Karpas-422 (cell line): ENCODE measurements around the gene SPOP. TPM values are rescaled to one million over a fixed set of nuclear protein-coding genes. Genes with fewer than 3 reads are reported as not detected.

Source experiments
- DNase-seq: peaks from one replicate; pipeline ENCODE4 v3.0.0-alpha.2; 2015
- H2AFZ ChIP-seq: fragments of 200-600 bp; sonication (generic); 2 replicates; pipeline ENCODE4 v1.6.1; 2014; ENCODE audit warnings: antibody characterized with exemption, low read length, mixed read lengths
- H3K27ac ChIP-seq: fragments of 200-600 bp; sonication (generic); 2 replicates; pipeline ENCODE4 v1.5.1; 2014; ENCODE audit warnings: mild to moderate bottlenecking, low read length, moderate library complexity
- H3K27me3 ChIP-seq: fragments of 200-600 bp; sonication (generic); 2 replicates; pipeline ENCODE4 v1.6.1; 2014; ENCODE audit warnings: low read length, mixed read lengths
- H3K36me3 ChIP-seq: fragments of 200-600 bp; sonication (generic); 2 replicates; pipeline ENCODE4 v1.6.1; 2014; ENCODE audit warnings: low read length, mixed read lengths; ENCODE audit not compliant: insufficient read depth
- H3K4me1 ChIP-seq: fragments of 200-600 bp; sonication (generic); 2 replicates; pipeline ENCODE4 v1.6.1; 2014; ENCODE audit warnings: mild to moderate bottlenecking, low read length, mixed read lengths
- H3K4me2 ChIP-seq: fragments of 200-600 bp; sonication (generic); 2 replicates; pipeline ENCODE4 v1.6.1; 2014; ENCODE audit warnings: low read length, low read depth, mild to moderate bottlenecking; ENCODE audit not compliant: poor library complexity, severe bottlenecking
- H3K4me3 ChIP-seq: fragments of 200-600 bp; sonication (generic); 2 replicates; pipeline ENCODE4 v1.5.1; 2014; ENCODE audit warnings: mild to moderate bottlenecking, antibody characterized with exemption, low read length, mixed read lengths
- H3K79me2 ChIP-seq: fragments of 200-600 bp; sonication (generic); 2 replicates; pipeline ENCODE4 v1.6.1; 2014; ENCODE audit warnings: mild to moderate bottlenecking, low read length, mixed read lengths
- H3K9ac ChIP-seq: fragments of 200-600 bp; sonication (generic); 2 replicates; pipeline ENCODE4 v1.6.0; 2014; ENCODE audit warnings: low read length
- H3K9me2 ChIP-seq: fragments of 200-600 bp; sonication (generic), shearing (Covaris generic); replicated peaks from 2 replicates; pipeline ENCODE4 v1.6.0; 2014; ENCODE audit warnings: mild to moderate bottlenecking, low read length, moderate library complexity; ENCODE audit not compliant: insufficient read depth
- H3K9me3 ChIP-seq: fragments of 300-700, 200-600 bp; sonication (generic); 2 replicates; pipeline ENCODE4 v1.6.1; 2014; ENCODE audit warnings: low read length, mixed read lengths
- H4K20me1 ChIP-seq: fragments of 200-600 bp; sonication (generic); 2 replicates; pipeline ENCODE4 v1.6.1; 2014; ENCODE audit warnings: mild to moderate bottlenecking, antibody characterized with exemption, low read length, low read depth; ENCODE audit not compliant: insufficient read depth
- total RNA-seq: library from RNA; depleted of rRNA; stranded (reverse); fragments of >200 nt; shearing (Covaris generic); gene quantifications from 2 replicates; pipeline ENCODE4 v1.2.3, GENCODE V29; 2014; ENCODE audit warnings: low replicate concordance

The SPOP gene
- total RNA-seq, 1 experiment from 2014 or later, result 49.0 TPM

DNA sequence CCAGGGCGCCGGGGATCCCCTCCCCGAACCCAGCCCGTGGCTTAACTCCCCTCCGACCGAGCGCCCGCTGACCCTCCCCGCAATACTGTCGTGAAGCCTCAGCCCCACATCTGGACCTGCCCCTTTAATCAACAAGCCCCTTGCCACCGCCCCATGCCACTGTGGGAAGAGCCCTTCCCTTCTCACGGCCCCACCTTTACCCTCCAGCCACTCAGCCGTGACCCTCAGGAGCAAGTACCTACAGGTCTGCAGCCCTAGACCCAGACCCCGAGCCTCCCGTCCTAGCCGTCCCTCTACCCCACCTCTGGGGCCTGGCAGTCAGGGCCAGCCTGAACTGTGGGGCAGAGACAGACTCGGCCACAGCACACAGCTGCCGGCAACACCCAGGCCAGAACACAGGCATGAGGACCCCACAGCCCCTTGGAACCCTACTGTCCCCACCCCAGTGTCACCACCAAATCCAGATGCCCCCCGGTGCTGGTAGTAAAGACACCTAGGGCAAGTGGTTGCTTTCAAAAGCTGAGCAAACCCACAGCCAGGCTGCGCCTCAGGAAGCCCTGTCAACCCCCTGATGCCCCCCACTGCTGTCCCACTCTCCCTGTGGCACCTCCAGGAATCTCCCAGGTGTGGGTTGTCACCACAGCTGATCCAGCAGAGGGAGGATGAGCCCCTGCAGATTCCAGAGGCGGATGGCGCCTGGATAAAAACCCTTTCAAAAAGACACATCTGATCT is 100.8 kb downstream of the SPOP start:
- Histone ChIP-seq H3K9me2 (no peaks in the 10 kb centered on the region), H2AFZ (no peak overlapping the region), H3K4me3 (no peak overlapping the region), H3K27ac (no peak overlapping the region), H3K27me3 (no peaks in the 10 kb centered on the region), H3K9me3 (no peaks in the 10 kb centered on the region), H3K4me2 (no peak overlapping the region), H3K9ac (no peak overlapping the region), H4K20me1 (no peaks in the 10 kb centered on the region), H3K79me2 (no peaks in the 10 kb centered on the region), H3K36me3 (no peaks in the 10 kb centered on the region), H3K4me1 (no peaks in the 10 kb centered on the region)
- no peak for DNase-seq

DNA sequence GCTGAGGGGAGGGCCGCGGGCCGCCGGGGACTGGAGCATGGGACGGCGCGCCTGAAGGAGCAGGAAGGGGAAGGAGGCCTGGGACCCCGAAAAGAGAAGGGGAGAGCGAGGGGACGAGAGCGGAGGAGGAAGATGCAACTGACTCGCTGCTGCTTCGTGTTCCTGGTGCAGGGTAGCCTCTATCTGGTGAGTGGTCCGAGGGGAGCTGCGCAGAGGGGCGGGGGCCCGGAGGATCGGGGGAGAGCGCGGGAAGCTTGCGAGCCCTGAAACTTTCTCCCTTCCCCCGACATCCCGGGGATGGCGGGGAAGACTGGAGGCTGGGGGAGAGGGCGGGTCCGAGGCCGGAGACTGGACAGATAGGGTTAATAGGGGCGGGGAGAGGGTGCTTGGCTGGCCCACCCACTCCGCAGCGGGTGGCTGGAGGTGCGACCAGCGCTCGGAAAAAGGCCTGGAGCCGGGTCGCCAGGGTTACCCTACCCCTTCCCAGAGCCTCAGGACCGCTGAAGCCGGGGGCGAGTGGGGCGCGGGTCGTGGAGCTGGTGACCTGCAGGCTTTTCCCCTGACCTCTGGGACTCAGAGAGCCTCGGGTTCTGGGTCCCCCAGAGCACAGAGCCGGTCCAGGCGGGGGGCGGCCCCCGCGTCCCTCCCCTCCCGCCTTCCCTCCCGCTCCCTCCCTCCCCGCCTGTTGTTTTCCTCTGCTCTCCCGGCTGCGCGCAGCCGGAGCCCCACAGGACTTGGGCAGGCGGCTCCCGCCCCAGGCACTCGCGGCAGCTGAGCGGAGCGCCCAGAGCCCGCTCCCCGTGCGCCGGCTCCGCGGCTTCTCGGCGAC is 101.6 kb downstream of the SPOP start:
- no peak for DNase-seq
- H3K27ac ChIP-seq, result no peak overlapping the region
- H3K9ac ChIP-seq, result no peak overlapping the region
- H3K79me2 ChIP-seq, result no peaks in the 10 kb centered on the region
- H4K20me1 ChIP-seq, result no peaks in the 10 kb centered on the region
- no peaks in the 10 kb centered on the region for H3K9me2 ChIP-seq
- H3K4me2 ChIP-seq, result no peak overlapping the region
- H3K9me3 ChIP-seq, result no peaks in the 10 kb centered on the region
- H3K4me3 ChIP-seq, result no peak overlapping the region
- no peaks in the 10 kb centered on the region for H3K36me3 ChIP-seq
- no peak overlapping the region for H2AFZ ChIP-seq
- no peaks in the 10 kb centered on the region for H3K4me1 ChIP-seq
- no peaks in the 10 kb centered on the region for H3K27me3 ChIP-seq

DNA sequence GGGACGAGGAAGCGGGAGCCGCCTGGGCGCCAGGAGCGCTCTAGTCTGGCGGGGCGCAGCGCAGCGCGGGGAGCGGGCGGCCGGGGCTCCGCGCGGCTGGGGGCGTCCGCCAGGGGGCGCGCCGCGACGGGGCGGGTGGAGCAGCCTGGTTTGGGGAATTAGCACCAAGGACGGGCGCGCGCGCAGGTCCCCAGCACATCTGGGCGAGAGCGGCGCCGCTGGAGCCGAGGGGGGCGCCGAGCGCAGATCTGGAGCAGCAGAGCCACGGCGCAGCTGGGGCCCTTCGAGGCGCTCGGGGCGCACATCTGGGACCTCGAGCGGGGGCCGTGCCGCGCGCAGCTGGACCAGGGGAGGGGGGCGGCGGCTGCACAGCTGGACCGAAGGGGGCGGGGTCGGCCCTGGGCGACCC is 102.2 kb downstream of the SPOP start, which contains the start of gene NXPH3:
Gene NXPH3 (plus strand): TSS at position 193 of the 409 bp plus-strand sequence. CDS start 349 bp downstream, outside the sequence.
- H2AFZ ChIP-seq, result no peak within 1 kb of the TSS
- H3K4me1 ChIP-seq, result no peaks in the 10 kb centered on the region
- H3K9me3 ChIP-seq, result no peaks in the 10 kb centered on the region
- DNase-seq, result no peak
- no peaks in the 10 kb centered on the region for H3K27me3 ChIP-seq
- H3K4me3 ChIP-seq, result no peak within 1 kb of the TSS
- no peaks in the 10 kb centered on the region for H3K36me3 ChIP-seq
- no peak within 1 kb of the TSS for H3K9ac ChIP-seq
- no peaks in the 10 kb centered on the region for H3K79me2 ChIP-seq
- no peak within 1 kb of the TSS for H3K4me2 ChIP-seq
- H3K27ac ChIP-seq, result no peak within 1 kb of the TSS
- no peaks in the 10 kb centered on the region for H4K20me1 ChIP-seq
- no peaks in the 10 kb centered on the region for H3K9me2 ChIP-seq

DNA sequence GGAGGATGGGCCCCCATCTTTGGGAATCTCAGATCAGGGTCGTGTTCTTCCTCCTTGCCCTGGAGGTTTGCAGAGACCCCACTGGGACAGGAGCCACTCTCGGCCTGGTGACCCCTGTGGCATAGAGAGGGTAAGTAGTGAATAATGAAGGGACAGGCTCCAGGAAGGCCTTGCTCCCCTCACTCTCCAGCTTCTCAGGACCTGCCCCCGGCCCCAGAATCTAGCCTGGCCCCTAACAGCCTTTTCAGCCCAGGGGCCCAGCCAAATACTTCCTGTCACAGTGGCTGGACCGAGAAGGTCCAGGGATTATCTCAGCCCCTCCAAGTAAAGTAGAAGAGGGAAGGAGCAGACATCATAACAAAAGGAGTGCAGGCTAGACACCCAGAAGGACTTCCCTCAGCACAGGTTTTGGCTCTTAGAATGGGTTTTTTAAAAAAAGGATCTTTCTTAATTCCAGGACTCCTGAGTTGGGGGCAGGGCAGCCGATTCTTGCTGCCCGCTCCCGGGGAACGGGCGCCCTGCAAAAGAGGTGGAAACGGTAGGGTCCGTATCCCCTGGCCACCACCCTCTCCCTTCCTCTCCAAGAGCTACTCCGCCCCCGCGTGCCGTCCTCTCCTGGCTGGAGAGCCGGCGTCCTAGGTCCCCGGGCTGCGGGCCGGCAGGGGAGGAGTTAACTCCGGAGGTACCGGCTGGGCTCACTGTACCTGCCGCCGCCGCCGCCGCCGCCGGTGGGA is 102.8 kb downstream of the SPOP start:
- DNase-seq, result no peak
- no peaks in the 10 kb centered on the region for H3K79me2 ChIP-seq
- H3K9me2 ChIP-seq, result no peaks in the 10 kb centered on the region
- H3K4me1 ChIP-seq, result peaks cover 3% of the 10 kb centered on the region
- H3K9me3 ChIP-seq, result no peaks in the 10 kb centered on the region
- no peaks in the 10 kb centered on the region for H4K20me1 ChIP-seq
- H3K4me3 ChIP-seq, result no peak overlapping the region
- H3K9ac ChIP-seq, result no peak overlapping the region
- H3K36me3 ChIP-seq, result no peaks in the 10 kb centered on the region
- H3K27me3 ChIP-seq, result no peaks in the 10 kb centered on the region
- H3K27ac ChIP-seq, result no peak overlapping the region
- H3K4me2 ChIP-seq, result no peak overlapping the region
- no peak overlapping the region for H2AFZ ChIP-seq

DNA sequence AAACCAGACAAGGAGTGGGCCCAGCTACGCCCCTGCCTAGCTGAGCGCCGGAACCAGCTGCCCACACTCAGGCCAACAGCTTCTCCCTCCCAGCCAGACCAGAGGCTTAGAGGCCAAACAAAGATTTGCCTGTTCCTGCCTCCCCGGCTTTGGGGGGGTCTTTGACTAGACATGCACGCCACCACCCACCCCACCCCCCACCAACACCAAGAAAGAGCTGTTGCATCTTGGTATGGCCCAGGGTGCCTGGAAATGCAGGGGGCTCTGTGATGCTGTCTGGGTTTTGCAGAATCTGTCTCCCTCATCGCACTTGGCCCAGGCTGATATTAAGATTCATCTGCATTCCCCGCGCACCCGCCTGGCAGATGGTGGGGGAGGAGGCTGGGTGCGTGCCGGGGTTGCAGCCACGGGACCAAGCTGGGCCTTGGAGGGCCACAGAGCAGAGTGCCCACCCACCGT is 103.5 kb downstream of the SPOP start:
- DNase-seq, result no peak
- H2AFZ ChIP-seq, result no peak overlapping the region
- H3K27ac ChIP-seq, result no peak overlapping the region
- H3K4me3 ChIP-seq, result no peak overlapping the region
- no peaks in the 10 kb centered on the region for H3K9me3 ChIP-seq
- no peaks in the 10 kb centered on the region for H3K27me3 ChIP-seq
- no peaks in the 10 kb centered on the region for H3K36me3 ChIP-seq
- no peak overlapping the region for H3K9ac ChIP-seq
- no peaks in the 10 kb centered on the region for H3K79me2 ChIP-seq
- no peaks in the 10 kb centered on the region for H4K20me1 ChIP-seq
- peaks cover 4% of the 10 kb centered on the region for H3K4me1 ChIP-seq
- H3K9me2 ChIP-seq, result no peaks in the 10 kb centered on the region
- no peak overlapping the region for H3K4me2 ChIP-seq

DNA sequence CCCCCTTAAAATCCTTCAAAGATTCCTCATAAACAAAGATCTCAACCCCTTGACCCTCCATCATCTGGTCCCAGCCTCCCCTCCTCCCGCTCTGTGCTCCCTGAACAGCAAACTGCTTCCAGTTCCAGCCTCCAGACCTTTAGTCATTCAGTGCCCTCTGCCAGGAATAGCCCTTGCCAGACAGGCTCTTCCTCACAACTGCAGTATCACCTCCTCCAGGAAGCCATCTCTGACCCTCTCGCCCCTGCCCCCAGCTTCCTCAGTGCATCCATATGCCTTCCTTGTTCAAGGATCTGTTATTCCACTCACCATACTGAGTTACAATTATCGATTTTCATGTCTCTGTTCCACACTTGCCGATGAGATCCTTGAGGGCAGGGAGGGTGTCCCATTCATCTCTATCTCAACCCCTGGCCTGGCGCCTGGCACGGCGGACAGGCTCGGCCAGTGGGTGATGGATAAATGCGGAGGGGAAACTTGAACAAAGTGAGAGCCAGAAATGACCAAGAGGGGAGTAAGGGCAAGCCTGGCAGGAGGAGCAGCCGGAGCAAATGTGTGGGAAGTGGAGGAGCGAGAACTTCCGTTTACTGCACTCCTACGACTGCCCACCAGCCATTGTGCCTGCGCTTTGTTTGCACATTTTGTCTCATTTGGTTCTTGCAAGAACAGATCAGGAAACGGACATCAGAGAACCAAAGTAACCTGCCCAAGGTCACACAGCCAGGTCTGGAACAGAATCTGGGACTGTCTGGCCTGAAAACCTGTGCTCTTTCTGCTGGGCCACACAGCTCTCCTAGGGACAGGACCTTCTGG is 104.2 kb downstream of the SPOP start:
- H4K20me1 ChIP-seq, result no peaks in the 10 kb centered on the region
- H3K9ac ChIP-seq, result no peak overlapping the region
- no peaks in the 10 kb centered on the region for H3K9me2 ChIP-seq
- no peaks in the 10 kb centered on the region for H3K79me2 ChIP-seq
- peaks cover 4% of the 10 kb centered on the region for H3K4me1 ChIP-seq
- DNase-seq, result no peak
- H3K27ac ChIP-seq, result no peak overlapping the region
- H3K4me3 ChIP-seq, result no peak overlapping the region
- no peaks in the 10 kb centered on the region for H3K9me3 ChIP-seq
- no peaks in the 10 kb centered on the region for H3K36me3 ChIP-seq
- no peaks in the 10 kb centered on the region for H3K27me3 ChIP-seq
- no peak overlapping the region for H2AFZ ChIP-seq
- H3K4me2 ChIP-seq, result no peak overlapping the region

DNA sequence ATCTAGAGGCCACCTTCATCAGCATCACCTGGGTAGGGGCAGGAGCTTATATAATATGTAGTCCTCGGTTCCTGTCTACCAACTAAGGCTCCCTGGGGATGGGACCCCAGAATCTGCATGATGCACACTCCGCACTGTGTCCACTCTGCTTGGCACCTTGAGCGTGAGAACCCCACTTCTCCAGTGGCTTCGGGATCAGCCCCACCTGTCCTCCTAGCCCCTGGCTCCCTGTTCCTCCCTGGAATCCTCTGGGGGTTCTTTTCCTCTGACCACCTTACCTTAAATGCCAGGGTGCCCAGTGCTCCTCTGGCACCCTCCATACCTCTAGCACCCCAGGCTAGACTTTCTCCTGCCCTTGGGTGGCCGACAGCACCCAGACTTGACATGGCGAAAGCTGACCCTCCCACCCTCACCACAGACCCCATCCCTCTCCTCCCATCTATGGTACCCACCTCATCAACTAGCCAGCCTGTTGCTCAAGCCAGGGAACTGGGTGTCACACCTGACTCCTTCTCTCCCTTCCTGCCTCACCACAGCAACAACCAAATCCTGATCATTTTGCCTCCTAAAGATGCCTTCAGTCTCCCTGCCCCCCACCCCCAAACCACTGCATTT is 105.0 kb downstream of the SPOP start:
- no peak for DNase-seq
- H3K9ac ChIP-seq, result no peak overlapping the region
- H3K4me3 ChIP-seq, result no peak overlapping the region
- H3K9me2 ChIP-seq, result no peaks in the 10 kb centered on the region
- no peak overlapping the region for H3K4me2 ChIP-seq
- H3K4me1 ChIP-seq, result peaks cover 9% of the 10 kb centered on the region
- H4K20me1 ChIP-seq, result no peaks in the 10 kb centered on the region
- no peaks in the 10 kb centered on the region for H3K9me3 ChIP-seq
- no peaks in the 10 kb centered on the region for H3K79me2 ChIP-seq
- H2AFZ ChIP-seq, result no peak overlapping the region
- H3K27me3 ChIP-seq, result no peaks in the 10 kb centered on the region
- H3K36me3 ChIP-seq, result no peaks in the 10 kb centered on the region
- no peak overlapping the region for H3K27ac ChIP-seq
